ENCODE data around the gene POU2F1.

DNA sequence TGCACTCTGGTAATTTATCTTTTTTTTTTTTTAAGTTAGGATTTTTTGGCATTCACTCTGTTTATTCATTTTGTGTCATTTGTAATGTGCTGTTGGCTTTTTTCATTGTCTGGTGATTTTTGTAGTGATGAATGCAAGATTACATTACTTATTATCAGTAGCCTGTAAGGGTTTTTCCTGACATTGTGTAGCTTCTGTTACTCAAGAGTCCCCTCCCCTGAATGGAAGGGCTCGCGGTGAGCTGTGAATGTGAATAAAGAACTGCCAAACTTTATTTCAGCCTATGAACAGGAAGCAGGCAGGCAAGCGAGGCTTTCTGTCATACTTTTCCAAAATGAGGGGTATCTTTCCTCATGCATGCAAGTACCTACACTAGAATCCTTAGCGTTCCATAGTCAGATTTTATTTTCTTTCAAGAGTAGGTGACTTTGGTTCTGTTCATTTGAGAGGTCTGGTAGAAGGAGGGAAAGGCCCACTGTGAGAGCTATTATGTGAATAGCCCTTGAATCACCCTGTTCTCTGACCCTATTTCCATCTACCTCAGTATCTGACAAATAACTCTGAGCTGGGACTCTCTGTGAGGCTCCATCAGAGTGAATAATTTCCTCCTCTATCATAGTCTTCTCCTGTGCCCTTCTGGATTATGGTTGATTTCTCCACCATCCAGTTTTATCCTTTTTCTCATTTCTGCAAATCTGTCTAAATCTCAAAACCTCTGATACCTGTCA is 183.6 kb downstream of the POU2F1 start:
- TF ChIP-seq, protein P1, sequence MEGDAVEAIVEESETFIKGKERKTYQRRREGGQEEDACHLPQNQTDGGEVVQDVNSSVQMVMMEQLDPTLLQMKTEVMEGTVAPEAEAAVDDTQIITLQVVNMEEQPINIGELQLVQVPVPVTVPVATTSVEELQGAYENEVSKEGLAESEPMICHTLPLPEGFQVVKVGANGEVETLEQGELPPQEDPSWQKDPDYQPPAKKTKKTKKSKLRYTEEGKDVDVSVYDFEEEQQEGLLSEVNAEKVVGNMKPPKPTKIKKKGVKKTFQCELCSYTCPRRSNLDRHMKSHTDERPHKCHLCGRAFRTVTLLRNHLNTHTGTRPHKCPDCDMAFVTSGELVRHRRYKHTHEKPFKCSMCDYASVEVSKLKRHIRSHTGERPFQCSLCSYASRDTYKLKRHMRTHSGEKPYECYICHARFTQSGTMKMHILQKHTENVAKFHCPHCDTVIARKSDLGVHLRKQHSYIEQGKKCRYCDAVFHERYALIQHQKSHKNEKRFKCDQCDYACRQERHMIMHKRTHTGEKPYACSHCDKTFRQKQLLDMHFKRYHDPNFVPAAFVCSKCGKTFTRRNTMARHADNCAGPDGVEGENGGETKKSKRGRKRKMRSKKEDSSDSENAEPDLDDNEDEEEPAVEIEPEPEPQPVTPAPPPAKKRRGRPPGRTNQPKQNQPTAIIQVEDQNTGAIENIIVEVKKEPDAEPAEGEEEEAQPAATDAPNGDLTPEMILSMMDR (optimal IDR thresholded peaks at IDR 0.05 in 1 of 3, IDR thresholded peaks at IDR 0.05 in 1 of 3, conservative IDR thresholded peaks at IDR 0.05 in 1 of 3; ENCODE audit: extremely low read depth in 1 of 3, insufficient read depth in 2 of 3, low read length in 3 of 3), result no peak
- no peak for TF ChIP-seq EZH2 (IDR thresholded peaks at IDR 0.05; ENCODE audit: low read length)
